ENCODE data around the gene LCAT. TPM values are rescaled to one million over a fixed set of nuclear protein-coding genes. Genes with fewer than 3 reads are reported as not detected.

Gene LCAT
- total RNA-seq, 4 donors from 2014 or later, result 6.4 to 16.5 (median 12.1) TPM

DNA sequence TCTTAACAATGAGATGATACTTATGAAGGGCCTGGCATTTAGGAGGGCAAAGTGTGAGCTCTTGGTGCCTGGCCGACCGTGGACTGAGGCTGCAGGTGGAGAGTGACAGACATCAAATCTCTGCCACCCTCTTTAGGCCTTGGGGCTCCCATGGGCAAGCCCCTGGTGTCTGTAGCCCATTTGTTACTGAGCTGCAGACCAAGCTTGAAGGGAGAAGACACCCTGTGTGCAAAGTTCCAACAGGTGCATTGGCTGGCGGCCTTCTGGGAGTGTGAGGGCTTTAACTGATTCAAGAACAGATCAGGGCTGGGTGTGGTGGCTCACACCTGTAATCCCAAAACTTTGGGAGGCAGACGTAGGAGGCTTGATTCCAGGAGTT lies 11.5 kb downstream of the LCAT start:
- no peak overlapping the region for H3K4me3 ChIP-seq (ENCODE audit: low read depth, poor library complexity, severe bottlenecking)
- intact Hi-C loops (cut with DNase I; ENCODE audit: low total_unique reads), result no loop called here
- no peak for DNase-seq (ENCODE audit: low spot score in 2 of 2)
- TF ChIP-seq POLR2A (IDR thresholded peaks at IDR 0.05), result no peak
- TF ChIP-seq, protein P1, sequence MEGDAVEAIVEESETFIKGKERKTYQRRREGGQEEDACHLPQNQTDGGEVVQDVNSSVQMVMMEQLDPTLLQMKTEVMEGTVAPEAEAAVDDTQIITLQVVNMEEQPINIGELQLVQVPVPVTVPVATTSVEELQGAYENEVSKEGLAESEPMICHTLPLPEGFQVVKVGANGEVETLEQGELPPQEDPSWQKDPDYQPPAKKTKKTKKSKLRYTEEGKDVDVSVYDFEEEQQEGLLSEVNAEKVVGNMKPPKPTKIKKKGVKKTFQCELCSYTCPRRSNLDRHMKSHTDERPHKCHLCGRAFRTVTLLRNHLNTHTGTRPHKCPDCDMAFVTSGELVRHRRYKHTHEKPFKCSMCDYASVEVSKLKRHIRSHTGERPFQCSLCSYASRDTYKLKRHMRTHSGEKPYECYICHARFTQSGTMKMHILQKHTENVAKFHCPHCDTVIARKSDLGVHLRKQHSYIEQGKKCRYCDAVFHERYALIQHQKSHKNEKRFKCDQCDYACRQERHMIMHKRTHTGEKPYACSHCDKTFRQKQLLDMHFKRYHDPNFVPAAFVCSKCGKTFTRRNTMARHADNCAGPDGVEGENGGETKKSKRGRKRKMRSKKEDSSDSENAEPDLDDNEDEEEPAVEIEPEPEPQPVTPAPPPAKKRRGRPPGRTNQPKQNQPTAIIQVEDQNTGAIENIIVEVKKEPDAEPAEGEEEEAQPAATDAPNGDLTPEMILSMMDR (IDR thresholded peaks at IDR 0.05), result no peak
- 92 to 93% methylated on average over 4 of the region's 4 CpGs for WGBS, 2 donors

DNA sequence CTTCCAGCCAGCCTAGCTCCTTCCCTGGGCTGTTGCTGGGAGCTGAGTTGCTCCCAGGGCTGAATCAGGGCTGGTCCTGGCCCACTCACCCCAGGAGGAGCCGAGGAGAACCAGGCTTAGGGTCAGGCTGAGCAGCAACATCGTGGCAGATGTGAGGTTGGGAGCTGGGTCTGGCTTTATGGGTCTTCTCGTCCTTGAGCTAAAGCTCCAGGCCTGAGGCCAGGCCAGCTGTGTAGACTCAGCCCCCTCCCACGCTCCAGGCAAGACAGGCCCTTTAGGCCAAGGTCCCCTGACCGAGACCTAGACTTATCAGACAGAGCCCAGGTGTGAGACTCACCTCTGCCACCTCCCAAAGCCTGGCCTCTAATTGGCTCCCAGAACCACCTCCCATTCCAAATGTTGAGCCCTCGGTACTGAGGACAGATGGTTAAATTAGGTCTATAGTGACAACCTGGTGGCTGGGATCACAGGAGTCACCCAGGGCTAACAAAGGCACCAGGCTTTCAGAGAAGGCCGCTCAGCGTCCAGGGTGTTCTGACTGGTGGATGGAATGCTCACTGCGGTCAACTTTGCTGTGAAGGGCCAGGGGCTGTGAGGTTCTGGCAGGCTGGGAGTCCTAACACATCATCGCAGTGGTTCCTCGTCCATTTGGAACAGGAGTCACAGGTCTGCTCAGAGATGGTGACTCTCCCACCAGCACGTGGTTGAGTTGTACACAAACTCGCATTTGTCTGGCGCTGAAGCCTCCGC lies 12.0 kb downstream of the LCAT start, which contains the start of gene CTRL:
Gene CTRL (minus strand): TSS at position 151 of the 750 bp plus-strand sequence. CDS start 10 bp downstream, at position 141.
- intact Hi-C loops (cut with DNase I; ENCODE audit: low total_unique reads), result no loop called here
- DNase-seq (ENCODE audit: low spot score in 2 of 2), result no peak
- TF ChIP-seq, protein P1 (IDR thresholded peaks at IDR 0.05), result no peak
- TF ChIP-seq POLR2A (IDR thresholded peaks at IDR 0.05), result no peak
- H3K4me3 ChIP-seq (ENCODE audit: low read depth, poor library complexity, severe bottlenecking), result no peak within 1 kb of the TSS
- WGBS, 2 donors, result 85 to 88% methylated on average over 14 to 15 of the region's 15 CpGs

DNA sequence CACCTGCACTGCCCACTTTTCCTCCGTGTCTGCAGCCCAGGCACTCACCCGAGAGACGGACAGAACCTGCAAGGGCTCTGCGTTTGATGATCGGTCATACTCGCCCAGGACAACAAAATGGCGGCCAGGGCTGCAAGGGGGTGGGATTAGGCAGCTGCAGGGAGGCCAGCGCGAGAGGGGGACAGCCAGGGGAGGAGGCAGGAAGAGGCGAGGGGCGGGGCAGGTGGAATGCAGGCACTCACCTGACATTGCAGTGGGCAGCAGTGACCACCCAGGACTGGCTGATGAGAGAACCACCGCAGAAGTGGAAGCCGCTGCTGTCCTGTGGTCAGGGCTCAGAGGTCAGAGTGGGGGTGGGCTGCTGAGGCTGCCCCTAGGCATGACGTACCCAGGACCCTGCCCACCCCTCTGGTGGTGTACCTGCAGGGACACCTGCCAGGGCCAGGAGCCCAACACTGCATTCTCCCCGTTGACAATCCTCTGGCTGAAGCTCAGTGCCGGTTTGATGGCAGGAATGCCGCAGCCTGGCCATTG lies 13.2 kb downstream of the LCAT start:
- TF ChIP-seq POLR2A (IDR thresholded peaks at IDR 0.05), result no peak
- TF ChIP-seq, protein P1 (IDR thresholded peaks at IDR 0.05), result no peak
- WGBS, 2 donors, result 94% methylated on average over 16 to 17 of the region's 17 CpGs
- no peak for DNase-seq (ENCODE audit: low spot score in 2 of 2)
- intact Hi-C loops (cut with DNase I; ENCODE audit: low total_unique reads), result no loop called here
- no peak overlapping the region for H3K4me3 ChIP-seq (ENCODE audit: low read depth, poor library complexity, severe bottlenecking)

DNA sequence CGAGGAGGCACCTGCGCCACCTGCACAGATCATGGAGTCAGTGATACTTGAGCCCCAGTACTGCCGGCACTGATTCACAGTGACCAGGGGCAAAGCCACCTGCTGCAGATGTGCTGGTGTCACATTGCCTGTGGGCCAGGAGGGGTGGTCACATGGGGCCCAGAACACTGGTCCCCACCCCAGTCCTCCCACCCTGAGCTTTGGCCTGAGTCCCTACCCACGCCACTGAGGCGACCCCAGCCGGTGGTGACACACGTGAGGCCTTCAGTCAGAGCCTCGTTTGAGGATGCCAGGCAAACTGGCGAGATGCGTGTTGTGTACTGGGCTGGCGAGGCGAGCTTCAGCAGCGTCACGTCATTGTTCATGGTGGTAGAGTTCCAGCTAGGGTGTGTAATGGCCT lies 13.7 kb downstream of the LCAT start:
- no peak for DNase-seq (ENCODE audit: low spot score in 2 of 2)
- intact Hi-C loops (cut with DNase I; ENCODE audit: low total_unique reads), result no loop called here
- H3K4me3 ChIP-seq (ENCODE audit: low read depth, poor library complexity, severe bottlenecking), result no peak overlapping the region
- TF ChIP-seq POLR2A (IDR thresholded peaks at IDR 0.05), result no peak
- TF ChIP-seq, protein P1 (IDR thresholded peaks at IDR 0.05), result no peak
- 90 to 92% methylated on average over 14 of the region's 14 CpGs for WGBS, 2 donors

DNA sequence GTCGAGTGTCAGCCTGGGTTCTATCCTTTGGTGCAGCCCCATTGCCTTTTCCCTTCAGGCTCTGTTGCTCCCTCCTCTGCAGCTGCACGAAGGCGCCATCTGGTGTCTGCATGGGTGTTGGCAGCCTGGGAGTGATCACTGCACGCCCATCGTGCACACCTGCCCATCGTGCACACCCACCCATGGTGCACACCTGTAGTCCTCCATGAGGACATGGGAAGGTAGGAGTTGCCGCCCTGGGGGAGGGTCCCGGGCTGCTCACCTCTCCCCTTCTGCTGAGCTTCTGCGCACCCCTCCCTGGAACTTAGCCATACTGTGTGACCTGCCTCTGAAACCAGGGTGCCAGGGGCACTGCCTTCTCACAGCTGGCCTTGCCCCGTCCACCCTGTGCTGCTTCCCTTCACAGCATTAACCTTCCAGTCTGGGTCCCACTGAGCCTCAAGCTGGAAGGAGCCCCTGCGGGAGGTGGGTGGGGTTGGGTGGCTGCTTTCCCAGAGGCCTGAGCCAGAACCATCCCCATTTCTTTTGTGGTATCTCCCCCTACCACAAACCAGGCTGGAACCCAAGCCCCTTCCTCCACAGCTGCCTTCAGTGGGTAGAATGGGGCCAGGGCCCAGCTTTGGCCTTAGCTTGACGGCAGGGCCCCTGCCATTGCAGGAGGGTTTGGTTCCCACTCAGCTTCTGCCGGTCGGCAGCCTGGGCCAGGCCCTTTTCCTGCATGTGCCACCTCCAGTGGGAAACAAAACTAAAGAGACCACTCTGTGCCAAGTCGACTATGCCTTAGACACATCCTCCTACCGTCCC lies 15.2 kb downstream of the LCAT start:
- TF ChIP-seq, protein P1 (IDR thresholded peaks at IDR 0.05), result peak in 1 of 3 donors; percentile 85
- TF ChIP-seq POLR2A (IDR thresholded peaks at IDR 0.05), result no peak
- intact Hi-C loops (cut with DNase I; ENCODE audit: low total_unique reads), result loop anchor here (5.0 to 10.0 kb wide), 2 partner anchors 46 to 104 kb away; partner anchors contain the start of gene NRN1L
- peak in 1 of 2 donors; percentile 92 for DNase-seq (ENCODE audit: low spot score in 2 of 2)
- H3K4me3 ChIP-seq (ENCODE audit: low read depth, poor library complexity, severe bottlenecking), result no peak overlapping the region
- WGBS, 2 donors, result 45 to 47% methylated on average over 16 of the region's 16 CpGs
